Measurements from ENCODE around the gene GTF2IRD1.
A peak's percentile ranks its signal among the peaks of the same experiment; 100 is the strongest.

GTF2IRD1 gene

GRCh38 chr7:74572301-74572979, 118.7 kb downstream of the GTF2IRD1 start:
- Histone ChIP-seq H3K23ac (ENCODE audit: low read depth, low read length, poor library complexity) (no peak overlapping the region), H2BK120ac (ENCODE audit: low read depth, low read length) (no peak overlapping the region), H3K27ac (replicated peaks; ENCODE audit: low read length) (no peak overlapping the region), H3K9me3 (replicated peaks in 1 of 2; ENCODE audit: control insufficient read depth in 2 of 2, insufficient read depth in 1 of 2, low read depth in 1 of 2, low read length in 2 of 2) (peaks cover 0 to 3% of the 10 kb centered on the region in 2 donors), H4K8ac (ENCODE audit: low read depth, low read length) (no peak overlapping the region), H3K4me2 (ENCODE audit: insufficient read depth, low read length, poor library complexity, severe bottlenecking) (no peak overlapping the region), H3K27me3 (ENCODE audit: control insufficient read depth in 3 of 3, insufficient read depth in 3 of 3, low read depth in 1 of 3, low read length in 3 of 3) (no peaks in the 10 kb centered on the region), H3K4me3 (ENCODE audit: low read length in 2 of 2) (no peak overlapping the region), H3K4ac (ENCODE audit: low read length) (no peak overlapping the region), H3K18ac (ENCODE audit: low read length) (no peak overlapping the region), H3K14ac (ENCODE audit: low read length) (no peak overlapping the region), H2BK15ac (ENCODE audit: low read length) (no peak overlapping the region), H4K91ac (ENCODE audit: low read depth, low read length, poor library complexity) (no peak overlapping the region), H3K9ac (ENCODE audit: low read depth, low read length, poor library complexity) (no peak overlapping the region), H2BK5ac (ENCODE audit: low read length) (no peak overlapping the region), H3K36me3 (replicated peaks in 1 of 2; ENCODE audit: control insufficient read depth in 2 of 2, insufficient read depth in 2 of 2, low read length in 2 of 2) (peaks cover 13 to 15% of the 10 kb centered on the region in 2 donors), H2BK12ac (ENCODE audit: low read length) (no peak overlapping the region), H3K4me1 (ENCODE audit: control insufficient read depth in 2 of 2, insufficient read depth in 1 of 2, low read depth in 1 of 2, low read length in 2 of 2) (peaks cover 8 to 13% of the 10 kb centered on the region in 2 donors), H2AK5ac (ENCODE audit: low read depth, low read length) (no peak overlapping the region), H2AFZ (ENCODE audit: low read length) (no peak overlapping the region), H3K79me1 (ENCODE audit: low read depth, low read length) (no peaks in the 10 kb centered on the region)
- DNase-seq (ENCODE audit: low spot score) = no peak
- no CpG with 5 or more reads among the region's 10 CpGs for WGBS, 2 donors (ENCODE audit: extremely low coverage in 2 of 2, insufficient read length in 2 of 2, insufficient replicate concordance in 1 of 2)

GRCh38 chr7:74573512-74573911, 119.8 kb downstream of the GTF2IRD1 start:
- no peak overlapping the region for H2BK120ac ChIP-seq (ENCODE audit: low read depth, low read length)
- H3K36me3 ChIP-seq (replicated peaks in 1 of 2; ENCODE audit: control insufficient read depth in 2 of 2, insufficient read depth in 2 of 2, low read length in 2 of 2) = peaks cover 15 to 17% of the 10 kb centered on the region in 2 donors
- DNase-seq (ENCODE audit: low spot score) = no peak
- no peak overlapping the region for H2BK12ac ChIP-seq (ENCODE audit: low read length)
- H3K4me3 ChIP-seq (ENCODE audit: low read length in 2 of 2) = no peak overlapping the region
- peak overlapping the region; percentile 1 for H3K23ac ChIP-seq (ENCODE audit: low read depth, low read length, poor library complexity)
- no peak overlapping the region for H2AK5ac ChIP-seq (ENCODE audit: low read depth, low read length)
- peaks cover 8 to 12% of the 10 kb centered on the region in 2 donors for H3K4me1 ChIP-seq (ENCODE audit: control insufficient read depth in 2 of 2, insufficient read depth in 1 of 2, low read depth in 1 of 2, low read length in 2 of 2)
- no peak overlapping the region for H3K18ac ChIP-seq (ENCODE audit: low read length)
- H3K27ac ChIP-seq (replicated peaks; ENCODE audit: low read length) = no peak overlapping the region
- peak overlapping the region; percentile 2 for H3K9ac ChIP-seq (ENCODE audit: low read depth, low read length, poor library complexity)
- no peak overlapping the region for H2BK15ac ChIP-seq (ENCODE audit: low read length)
- H4K8ac ChIP-seq (ENCODE audit: low read depth, low read length) = no peak overlapping the region
- H3K14ac ChIP-seq (ENCODE audit: low read length) = no peak overlapping the region
- no peak overlapping the region for H2AFZ ChIP-seq (ENCODE audit: low read length)
- no peaks in the 10 kb centered on the region for H3K27me3 ChIP-seq (ENCODE audit: control insufficient read depth in 3 of 3, insufficient read depth in 3 of 3, low read depth in 1 of 3, low read length in 3 of 3)
- no peak overlapping the region for H4K91ac ChIP-seq (ENCODE audit: low read depth, low read length, poor library complexity)
- no peak overlapping the region for H3K4me2 ChIP-seq (ENCODE audit: insufficient read depth, low read length, poor library complexity, severe bottlenecking)
- no peaks in the 10 kb centered on the region for H3K79me1 ChIP-seq (ENCODE audit: low read depth, low read length)
- H2BK5ac ChIP-seq (ENCODE audit: low read length) = no peak overlapping the region
- no peak overlapping the region for H3K4ac ChIP-seq (ENCODE audit: low read length)
- no CpG with 5 or more reads among the region's 8 CpGs for WGBS, 2 donors (ENCODE audit: extremely low coverage in 2 of 2, insufficient read length in 2 of 2, insufficient replicate concordance in 1 of 2)
- H3K9me3 ChIP-seq (replicated peaks in 1 of 2; ENCODE audit: control insufficient read depth in 2 of 2, insufficient read depth in 1 of 2, low read depth in 1 of 2, low read length in 2 of 2) = peaks cover 0 to 3% of the 10 kb centered on the region in 2 donors

- Histone ChIP-seq H2AFZ (ENCODE audit: low read length) (no peak overlapping the region), H2BK15ac (ENCODE audit: low read length) (no peak overlapping the region), H2BK12ac (ENCODE audit: low read length) (no peak overlapping the region), H3K4me2 (ENCODE audit: insufficient read depth, low read length, poor library complexity, severe bottlenecking) (no peak overlapping the region), H3K14ac (ENCODE audit: low read length) (no peak overlapping the region), H3K79me1 (ENCODE audit: low read depth, low read length) (no peaks in the 10 kb centered on the region), H3K4ac (ENCODE audit: low read length) (no peak overlapping the region), H3K36me3 (replicated peaks in 1 of 2; ENCODE audit: control insufficient read depth in 2 of 2, insufficient read depth in 2 of 2, low read length in 2 of 2) (peaks cover 12 to 17% of the 10 kb centered on the region in 2 donors), H3K4me1 (ENCODE audit: control insufficient read depth in 2 of 2, insufficient read depth in 1 of 2, low read depth in 1 of 2, low read length in 2 of 2) (peaks cover 0 to 4% of the 10 kb centered on the region in 2 donors), H2BK120ac (ENCODE audit: low read depth, low read length) (no peak overlapping the region), H3K9me3 (replicated peaks in 1 of 2; ENCODE audit: control insufficient read depth in 2 of 2, insufficient read depth in 1 of 2, low read depth in 1 of 2, low read length in 2 of 2) (peaks cover 0 to 3% of the 10 kb centered on the region in 2 donors), H3K23ac (ENCODE audit: low read depth, low read length, poor library complexity) (no peak overlapping the region), H3K27me3 (ENCODE audit: control insufficient read depth in 3 of 3, insufficient read depth in 3 of 3, low read depth in 1 of 3, low read length in 3 of 3) (no peaks in the 10 kb centered on the region), H3K4me3 (ENCODE audit: low read length in 2 of 2) (no peak overlapping the region), H3K18ac (ENCODE audit: low read length) (no peak overlapping the region), H3K9ac (ENCODE audit: low read depth, low read length, poor library complexity) (no peak overlapping the region), H2BK5ac (ENCODE audit: low read length) (no peak overlapping the region), H3K27ac (replicated peaks; ENCODE audit: low read length) (no peak overlapping the region), H2AK5ac (ENCODE audit: low read depth, low read length) (no peak overlapping the region), H4K91ac (ENCODE audit: low read depth, low read length, poor library complexity) (no peak overlapping the region), H4K8ac (ENCODE audit: low read depth, low read length) (no peak overlapping the region)
- DNase-seq (ENCODE audit: low spot score) = no peak
- WGBS, 2 donors (ENCODE audit: extremely low coverage in 2 of 2, insufficient read length in 2 of 2, insufficient replicate concordance in 1 of 2) = no CpG with 5 or more reads among the region's 11 CpGs
Measured at GRCh38 chr7:74575083-74575784, 121.5 kb downstream of the GTF2IRD1 start.

GRCh38 chr7:74575811-74576210, 122.1 kb downstream of the GTF2IRD1 start:
- Histone ChIP-seq H3K9ac (ENCODE audit: low read depth, low read length, poor library complexity) (no peak overlapping the region), H3K4me3 (ENCODE audit: low read length in 2 of 2) (no peak overlapping the region), H3K27ac (replicated peaks; ENCODE audit: low read length) (no peak overlapping the region), H2BK120ac (ENCODE audit: low read depth, low read length) (no peak overlapping the region), H4K8ac (ENCODE audit: low read depth, low read length) (no peak overlapping the region), H3K9me3 (replicated peaks in 1 of 2; ENCODE audit: control insufficient read depth in 2 of 2, insufficient read depth in 1 of 2, low read depth in 1 of 2, low read length in 2 of 2) (peaks cover 0 to 3% of the 10 kb centered on the region in 2 donors), H3K27me3 (ENCODE audit: control insufficient read depth in 3 of 3, insufficient read depth in 3 of 3, low read depth in 1 of 3, low read length in 3 of 3) (no peaks in the 10 kb centered on the region), H4K91ac (ENCODE audit: low read depth, low read length, poor library complexity) (no peak overlapping the region), H2BK5ac (ENCODE audit: low read length) (no peak overlapping the region), H3K14ac (ENCODE audit: low read length) (no peak overlapping the region), H3K23ac (ENCODE audit: low read depth, low read length, poor library complexity) (no peak overlapping the region), H3K4me1 (ENCODE audit: control insufficient read depth in 2 of 2, insufficient read depth in 1 of 2, low read depth in 1 of 2, low read length in 2 of 2) (peaks cover 0 to 4% of the 10 kb centered on the region in 2 donors), H3K4ac (ENCODE audit: low read length) (no peak overlapping the region), H3K79me1 (ENCODE audit: low read depth, low read length) (no peaks in the 10 kb centered on the region), H3K4me2 (ENCODE audit: insufficient read depth, low read length, poor library complexity, severe bottlenecking) (no peak overlapping the region), H2BK12ac (ENCODE audit: low read length) (no peak overlapping the region), H3K36me3 (replicated peaks in 1 of 2; ENCODE audit: control insufficient read depth in 2 of 2, insufficient read depth in 2 of 2, low read length in 2 of 2) (peaks cover 13 to 17% of the 10 kb centered on the region in 2 donors), H3K18ac (ENCODE audit: low read length) (no peak overlapping the region), H2AK5ac (ENCODE audit: low read depth, low read length) (no peak overlapping the region), H2BK15ac (ENCODE audit: low read length) (no peak overlapping the region), H2AFZ (ENCODE audit: low read length) (no peak overlapping the region)
- DNase-seq (ENCODE audit: low spot score) = no peak
- no CpG with 5 or more reads among the region's 7 CpGs for WGBS, 2 donors (ENCODE audit: extremely low coverage in 2 of 2, insufficient read length in 2 of 2, insufficient replicate concordance in 1 of 2)

All from neuronal stem cell (in vitro differentiated cells).